Measurements from ENCODE around the gene SLFN12L.
"Not testable (repeated sequence)": the region's sequence is repeated elsewhere in the genome, so short reads cannot be mapped to it uniquely, and the experiment has no call there.

Gene SLFN12L

DNA sequence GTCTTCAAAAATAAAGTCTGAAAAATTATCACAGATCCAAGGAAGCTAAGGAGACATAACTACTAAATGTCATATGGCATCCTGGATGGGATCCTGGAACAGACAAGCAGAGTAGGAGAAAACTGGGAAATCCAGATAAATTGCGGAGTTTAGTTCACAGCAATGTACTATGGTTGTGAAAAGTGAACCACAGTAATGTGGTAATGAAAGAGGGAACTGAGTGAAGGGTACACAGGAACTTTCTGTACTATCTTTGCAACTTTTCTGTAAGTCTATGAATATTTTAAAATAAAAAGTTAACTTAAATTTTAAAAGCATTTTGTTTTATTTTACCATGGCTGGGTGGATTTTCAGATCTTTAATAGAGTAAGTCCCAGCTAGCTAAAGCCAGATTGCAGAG is 16.3 kb downstream of the SLFN12L start:
- H3K9me3 ChIP-seq (ENCODE audit: low read length), result no peaks in the 10 kb centered on the region
- no peaks in the 10 kb centered on the region for H3F3A ChIP-seq (ENCODE audit: insufficient read depth, low read length)
- H3K27ac ChIP-seq (ENCODE audit: low read depth, low read length, poor library complexity, severe bottlenecking), result no peak overlapping the region
- no peak overlapping the region for H3K9ac ChIP-seq (ENCODE audit: low read length)
- H3K9me2 ChIP-seq (ENCODE audit: low read depth, low read length), result no peaks in the 10 kb centered on the region
- H2AFZ ChIP-seq (ENCODE audit: low read length), result no peak overlapping the region
- no peak overlapping the region for H3K4me2 ChIP-seq (ENCODE audit: low read length)
- no peaks in the 10 kb centered on the region for H3K4me1 ChIP-seq (ENCODE audit: insufficient read depth, low read length, severe bottlenecking)
- TF ChIP-seq, protein P1, sequence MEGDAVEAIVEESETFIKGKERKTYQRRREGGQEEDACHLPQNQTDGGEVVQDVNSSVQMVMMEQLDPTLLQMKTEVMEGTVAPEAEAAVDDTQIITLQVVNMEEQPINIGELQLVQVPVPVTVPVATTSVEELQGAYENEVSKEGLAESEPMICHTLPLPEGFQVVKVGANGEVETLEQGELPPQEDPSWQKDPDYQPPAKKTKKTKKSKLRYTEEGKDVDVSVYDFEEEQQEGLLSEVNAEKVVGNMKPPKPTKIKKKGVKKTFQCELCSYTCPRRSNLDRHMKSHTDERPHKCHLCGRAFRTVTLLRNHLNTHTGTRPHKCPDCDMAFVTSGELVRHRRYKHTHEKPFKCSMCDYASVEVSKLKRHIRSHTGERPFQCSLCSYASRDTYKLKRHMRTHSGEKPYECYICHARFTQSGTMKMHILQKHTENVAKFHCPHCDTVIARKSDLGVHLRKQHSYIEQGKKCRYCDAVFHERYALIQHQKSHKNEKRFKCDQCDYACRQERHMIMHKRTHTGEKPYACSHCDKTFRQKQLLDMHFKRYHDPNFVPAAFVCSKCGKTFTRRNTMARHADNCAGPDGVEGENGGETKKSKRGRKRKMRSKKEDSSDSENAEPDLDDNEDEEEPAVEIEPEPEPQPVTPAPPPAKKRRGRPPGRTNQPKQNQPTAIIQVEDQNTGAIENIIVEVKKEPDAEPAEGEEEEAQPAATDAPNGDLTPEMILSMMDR (IDR thresholded peaks at IDR 0.05; ENCODE audit: low read length), result no peak
- TF ChIP-seq EZH2 (IDR thresholded peaks at IDR 0.05; ENCODE audit: borderline replicate concordance, low read length), result no peak
- no peaks in the 10 kb centered on the region for H4K20me1 ChIP-seq (ENCODE audit: insufficient read depth, low read length)
- no peaks in the 10 kb centered on the region for H3K27me3 ChIP-seq (ENCODE audit: insufficient read depth, low read length)
- H3K36me3 ChIP-seq (ENCODE audit: insufficient read depth, low read length), result no peaks in the 10 kb centered on the region
- H3K4me3 ChIP-seq (ENCODE audit: low read depth, low read length, poor library complexity, severe bottlenecking), result no peak overlapping the region
- no peaks in the 10 kb centered on the region for H3K79me2 ChIP-seq (ENCODE audit: insufficient read depth, low read length)

DNA sequence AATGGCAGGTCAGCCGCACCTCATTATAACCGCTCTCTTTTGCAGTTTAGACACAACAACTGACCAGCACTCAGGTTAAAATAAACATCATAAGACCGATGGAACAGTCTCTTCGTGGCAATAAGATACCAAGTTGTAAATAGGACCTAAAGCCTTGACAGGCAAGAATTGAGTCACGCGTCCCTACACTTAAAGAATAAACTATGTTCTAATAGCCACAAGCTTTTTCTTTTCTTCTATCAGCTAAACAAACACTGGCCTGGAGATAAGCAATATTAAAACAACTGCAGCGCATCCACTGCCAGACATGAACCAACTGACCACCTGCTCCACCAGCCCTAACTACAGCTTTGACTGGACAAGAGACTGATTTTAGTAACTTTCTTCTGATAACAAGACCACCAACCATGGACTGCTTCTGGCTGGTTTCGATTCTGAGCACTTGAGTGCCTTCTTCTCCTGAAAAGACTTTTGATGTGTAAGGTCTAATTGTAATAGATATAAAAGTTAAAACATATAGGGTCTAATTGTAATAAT is 17.5 kb downstream of the SLFN12L start:
- no peak overlapping the region for H3K9ac ChIP-seq (ENCODE audit: low read length)
- H4K20me1 ChIP-seq (ENCODE audit: insufficient read depth, low read length), result no peaks in the 10 kb centered on the region
- no peak overlapping the region for H3K4me3 ChIP-seq (ENCODE audit: low read depth, low read length, poor library complexity, severe bottlenecking)
- no peak overlapping the region for H3K4me2 ChIP-seq (ENCODE audit: low read length)
- TF ChIP-seq, protein P1 (IDR thresholded peaks at IDR 0.05; ENCODE audit: low read length), result no peak
- TF ChIP-seq EZH2 (IDR thresholded peaks at IDR 0.05; ENCODE audit: borderline replicate concordance, low read length), result no peak
- no peaks in the 10 kb centered on the region for H3F3A ChIP-seq (ENCODE audit: insufficient read depth, low read length)
- H3K36me3 ChIP-seq (ENCODE audit: insufficient read depth, low read length), result no peaks in the 10 kb centered on the region
- no peak overlapping the region for H3K27ac ChIP-seq (ENCODE audit: low read depth, low read length, poor library complexity, severe bottlenecking)
- H3K9me3 ChIP-seq (ENCODE audit: low read length), result no peaks in the 10 kb centered on the region
- H3K79me2 ChIP-seq (ENCODE audit: insufficient read depth, low read length), result no peaks in the 10 kb centered on the region
- H3K9me2 ChIP-seq (ENCODE audit: low read depth, low read length), result no peaks in the 10 kb centered on the region
- no peaks in the 10 kb centered on the region for H3K27me3 ChIP-seq (ENCODE audit: insufficient read depth, low read length)
- no peaks in the 10 kb centered on the region for H3K4me1 ChIP-seq (ENCODE audit: insufficient read depth, low read length, severe bottlenecking)
- H2AFZ ChIP-seq (ENCODE audit: low read length), result no peak overlapping the region

DNA sequence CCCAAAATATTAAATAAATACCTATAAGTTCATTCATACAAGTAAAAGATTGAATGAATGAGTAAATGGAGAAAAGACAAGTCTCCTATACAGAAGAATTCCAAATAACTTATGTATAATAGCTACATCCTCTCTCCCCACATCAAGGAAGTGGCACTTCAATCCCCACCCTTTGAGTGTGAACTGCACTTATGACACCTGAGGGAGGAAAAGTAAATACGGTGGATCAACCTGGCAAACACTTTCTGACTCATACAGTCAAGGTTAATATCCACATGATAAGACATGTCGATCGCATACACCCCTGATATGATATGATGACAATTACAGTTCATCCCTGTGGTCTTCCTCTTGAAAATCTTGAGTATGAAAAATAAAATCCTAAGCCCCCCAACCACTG is 18.0 kb downstream of the SLFN12L start:
- no peaks in the 10 kb centered on the region for H3K4me1 ChIP-seq (ENCODE audit: insufficient read depth, low read length, severe bottlenecking)
- H3K9me2 ChIP-seq (ENCODE audit: low read depth, low read length), result no peaks in the 10 kb centered on the region
- TF ChIP-seq, protein P1 (IDR thresholded peaks at IDR 0.05; ENCODE audit: low read length), result no peak
- no peak for TF ChIP-seq EZH2 (IDR thresholded peaks at IDR 0.05; ENCODE audit: borderline replicate concordance, low read length)
- H3K4me2 ChIP-seq (ENCODE audit: low read length), result no peak overlapping the region
- H4K20me1 ChIP-seq (ENCODE audit: insufficient read depth, low read length), result no peaks in the 10 kb centered on the region
- H3K27ac ChIP-seq (ENCODE audit: low read depth, low read length, poor library complexity, severe bottlenecking), result no peak overlapping the region
- no peak overlapping the region for H3K4me3 ChIP-seq (ENCODE audit: low read depth, low read length, poor library complexity, severe bottlenecking)
- H3K79me2 ChIP-seq (ENCODE audit: insufficient read depth, low read length), result no peaks in the 10 kb centered on the region
- no peaks in the 10 kb centered on the region for H3K27me3 ChIP-seq (ENCODE audit: insufficient read depth, low read length)
- H3K9ac ChIP-seq (ENCODE audit: low read length), result no peak overlapping the region
- no peaks in the 10 kb centered on the region for H3K9me3 ChIP-seq (ENCODE audit: low read length)
- H3F3A ChIP-seq (ENCODE audit: insufficient read depth, low read length), result no peaks in the 10 kb centered on the region
- no peak overlapping the region for H2AFZ ChIP-seq (ENCODE audit: low read length)
- no peaks in the 10 kb centered on the region for H3K36me3 ChIP-seq (ENCODE audit: insufficient read depth, low read length)

DNA sequence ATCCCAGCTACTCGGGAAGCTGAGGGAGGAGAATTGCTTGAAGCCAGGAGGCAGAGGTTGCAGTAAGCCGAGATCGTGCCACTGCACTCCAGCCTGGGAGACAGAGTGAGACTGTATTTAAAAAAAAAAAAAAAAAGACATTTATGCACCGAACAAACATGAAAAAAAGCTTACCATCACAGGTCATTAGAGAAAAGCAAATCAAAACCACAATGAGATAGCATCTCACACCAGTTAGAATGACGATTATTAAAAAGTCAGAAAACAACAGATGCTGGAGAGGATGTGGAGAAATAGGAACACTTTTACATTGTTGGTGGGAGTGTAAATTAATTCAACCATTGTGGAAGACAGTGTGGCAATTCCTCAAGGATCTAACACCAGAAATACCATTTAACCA is 19.0 kb downstream of the SLFN12L start:
- H3K9me2 ChIP-seq (ENCODE audit: low read depth, low read length); H3F3A ChIP-seq (ENCODE audit: insufficient read depth, low read length); H3K4me3 ChIP-seq (ENCODE audit: low read depth, low read length, poor library complexity, severe bottlenecking); H3K79me2 ChIP-seq (ENCODE audit: insufficient read depth, low read length); H3K4me2 ChIP-seq (ENCODE audit: low read length); H3K4me1 ChIP-seq (ENCODE audit: insufficient read depth, low read length, severe bottlenecking); H3K9ac ChIP-seq (ENCODE audit: low read length); H3K9me3 ChIP-seq (ENCODE audit: low read length); H3K36me3 ChIP-seq (ENCODE audit: insufficient read depth, low read length); H3K27me3 ChIP-seq (ENCODE audit: insufficient read depth, low read length); H2AFZ ChIP-seq (ENCODE audit: low read length); H3K27ac ChIP-seq (ENCODE audit: low read depth, low read length, poor library complexity, severe bottlenecking); H4K20me1 ChIP-seq (ENCODE audit: insufficient read depth, low read length): not testable (repeated sequence)
